Lower leg skin (tissue), 4 donors: ENCODE data around the gene ABCB9. TPM values are rescaled to one million over a fixed set of nuclear protein-coding genes. Genes with fewer than 3 reads are reported as not detected.
"Not testable (repeated sequence)": the region's sequence is repeated elsewhere in the genome, so short reads cannot be mapped to it uniquely, and the experiment has no call there.

Experiments used
- DNase-seq, 2 donors: peaks; one replicate each; pipeline ENCODE4 v3.0.0-alpha.2; 2019; ENCODE audit warnings: low spot score in 2 of 2
- H3K4me3 ChIP-seq: fragments of 200-600 bp; sonication (generic); 2 replicates; pipeline ENCODE4 v1.5.1; 2017; ENCODE audit warnings: mild to moderate bottlenecking, low read depth; ENCODE audit not compliant: poor library complexity, severe bottlenecking
- CTCF ChIP-seq, 3 donors: fragments of 450-650 bp; IDR thresholded peaks; one replicate each; pipeline ENCODE4 v1.5.1; 2016; ENCODE audit warnings: antibody characterized with exemption in 3 of 3, mild to moderate bottlenecking in 3 of 3, moderate library complexity in 2 of 3
- POLR2A ChIP-seq, 2 donors: fragments of 450-650 bp; IDR thresholded peaks; one replicate each; pipeline ENCODE4 v1.6.1; 2016 to 2017; ENCODE audit warnings: antibody characterized with exemption in 2 of 2, mild to moderate bottlenecking in 1 of 2, moderate library complexity in 1 of 2
- WGBS, 2 donors: methylation state at CpG; one replicate each; pipeline ENCODE4 v1.1.5; 2018; 5-methylcytosine and 5-hydroxymethylcytosine counted together
- intact Hi-C: fragments of 100-400 bp; cut with DNase I; formaldehyde crosslinking; loops from one replicate; pipeline ENCODE4 v1.15.0; 2023; ENCODE audit warnings: low total_unique reads
- total RNA-seq, 4 donors: library from RNA; depleted of rRNA; stranded (reverse); fragments of >200 nt; gene quantifications; one replicate each; pipeline ENCODE4 v1.1.0, GENCODE V29; 2016

Gene ABCB9
- total RNA-seq, 4 donors from 2014 or later, result 3.4 to 10.2 (median 7.2) TPM

GRCh38 chr12:122917507-122918121 lies 48.6 kb downstream of the ABCB9 start:
- TF ChIP-seq POLR2A (IDR thresholded peaks at IDR 0.05) (no peak), CTCF (IDR thresholded peaks at IDR 0.05) (no peak)
- intact Hi-C loops, result no loop called here
- no peak for DNase-seq
- 40 to 42% methylated on average over 7 to 9 of the region's 9 CpGs for WGBS, 2 donors
- H3K4me3 ChIP-seq, result no peak overlapping the region

DNA sequence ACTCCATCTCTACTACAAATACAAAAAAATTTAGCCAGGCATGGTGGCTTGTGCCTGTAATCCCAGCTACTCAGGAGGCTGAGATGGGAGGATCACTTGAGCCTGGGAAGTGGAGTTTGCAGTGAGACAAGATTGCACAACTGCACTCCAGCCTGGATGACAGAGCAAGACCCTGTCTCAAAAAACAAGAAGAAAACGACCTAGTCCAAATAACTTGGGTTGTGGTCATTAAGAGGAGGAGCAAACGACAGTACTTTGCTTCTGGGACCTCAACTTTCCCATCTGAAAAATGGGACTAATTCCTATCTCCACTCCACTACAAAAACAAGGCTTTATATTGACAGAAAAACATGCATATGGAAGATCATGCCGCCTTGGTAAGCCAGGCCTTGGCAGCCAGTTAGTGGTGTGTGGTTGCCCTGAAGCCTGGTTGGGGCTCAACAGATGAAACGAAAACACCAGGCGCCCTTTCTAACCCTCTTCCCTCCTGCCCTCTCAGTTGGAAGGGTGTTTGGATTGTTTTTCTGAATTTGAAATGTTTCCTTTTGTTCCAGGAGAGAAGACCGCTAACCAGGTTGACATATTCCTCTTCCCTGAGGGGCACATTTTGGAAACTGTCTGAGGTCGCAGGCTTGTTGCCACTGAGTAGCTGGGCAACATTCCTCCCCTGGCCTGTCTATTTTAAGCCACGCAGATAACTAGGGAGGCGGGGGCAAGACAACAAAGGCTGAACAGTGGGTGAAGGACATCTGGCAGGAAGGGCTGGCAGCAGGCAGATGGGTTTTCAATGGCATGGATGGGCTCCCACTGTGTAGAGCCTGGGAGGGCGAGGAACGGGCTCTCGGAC lies 56.6 kb downstream of the ABCB9 start:
- intact Hi-C loops, result no loop called here
- no peak overlapping the region for H3K4me3 ChIP-seq
- no peak for DNase-seq
- no peak for TF ChIP-seq POLR2A (IDR thresholded peaks at IDR 0.05)
- TF ChIP-seq CTCF (IDR thresholded peaks at IDR 0.05), result no peak
- 55 to 65% methylated on average over 12 of the region's 12 CpGs for WGBS, 2 donors

GRCh38 chr12:122908915-122909314 lies 57.3 kb downstream of the ABCB9 start:
- no peak for DNase-seq

DNA sequence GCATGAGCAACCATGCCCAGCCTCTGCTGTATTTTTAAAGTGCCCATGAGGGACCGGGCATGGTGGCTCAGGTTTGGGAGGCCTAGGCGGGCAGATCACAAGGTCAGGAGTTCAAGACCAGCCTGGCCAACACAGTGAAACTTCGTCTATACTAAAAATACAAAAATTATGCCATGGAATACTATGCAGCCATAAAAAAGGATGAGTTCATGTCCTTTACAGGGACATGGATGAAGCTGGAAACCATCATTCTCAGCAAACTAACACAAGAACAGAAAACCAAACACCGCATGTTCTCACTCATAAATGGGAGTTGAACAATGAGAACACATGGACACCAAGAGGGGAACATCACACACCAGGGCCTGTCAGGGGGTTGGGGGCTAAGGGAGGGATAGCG lies 61.0 kb downstream of the ABCB9 start:
- H3K4me3 ChIP-seq, intact Hi-C loops, DNase-seq: not testable (repeated sequence)
- 96% methylated on average over 5 of the region's 5 CpGs for WGBS, 2 donors

More at GRCh38 chr12:122908915-122909314, 57.3 kb downstream of the ABCB9 start:
- 78 to 80% methylated on average over 6 of the region's 6 CpGs for WGBS, 2 donors
- no peak overlapping the region for H3K4me3 ChIP-seq
- TF ChIP-seq POLR2A (IDR thresholded peaks at IDR 0.05), result no peak
- TF ChIP-seq CTCF (IDR thresholded peaks at IDR 0.05), result no peak
- intact Hi-C loops, result no loop called here

GRCh38 chr12:122903693-122904034 lies 62.6 kb downstream of the ABCB9 start:
- 79 to 82% methylated on average over 7 of the region's 7 CpGs for WGBS, 2 donors
- DNase-seq, result no peak
- no peak overlapping the region for H3K4me3 ChIP-seq
- TF ChIP-seq CTCF (IDR thresholded peaks at IDR 0.05) (no peak), POLR2A (IDR thresholded peaks at IDR 0.05) (no peak)
- intact Hi-C loops, result no loop called here

GRCh38 chr12:122902854-122903692 lies 63.2 kb downstream of the ABCB9 start:
- TF ChIP-seq POLR2A (IDR thresholded peaks at IDR 0.05), result no peak
- TF ChIP-seq CTCF (IDR thresholded peaks at IDR 0.05), result no peak
- intact Hi-C loops, result no loop called here
- H3K4me3 ChIP-seq, result no peak overlapping the region
- 48 to 54% methylated on average over 10 of the region's 10 CpGs for WGBS, 2 donors
- no peak for DNase-seq
